Keratinocyte (primary cell): ENCODE results near the gene FAM110A.

ENCODE experiments used
- CTCF ChIP-seq, 3 experiments: IDR thresholded peaks in 1 of 3; conservative IDR thresholded peaks in 1 of 3; optimal IDR thresholded peaks in 1 of 3; 2 replicates in 2 of 3; 3 replicates in 1 of 3; pipeline versions ENCODE3 to v1.5.1; 2011; ENCODE audit warnings: low read length in 3 of 3, mild to moderate bottlenecking in 3 of 3, moderate library complexity in 2 of 3, control low read depth in 1 of 3, inconsistent platforms in 1 of 3; ENCODE audit not compliant: insufficient read depth in 2 of 3; ENCODE audit errors: extremely low read depth in 1 of 3
- EZH2 ChIP-seq: IDR thresholded peaks from one replicate; pipeline ENCODE4 v1.6.1; 2012; ENCODE audit warnings: inconsistent platforms, mild to moderate bottlenecking, low read length, moderate library complexity

GRCh38 chr20:824490-824889, 9.0 kb upstream of the FAM110A start:
- TF ChIP-seq CTCF (optimal IDR thresholded peaks at IDR 0.05 in 1 of 3, IDR thresholded peaks at IDR 0.05 in 1 of 3, conservative IDR thresholded peaks at IDR 0.05 in 1 of 3; ENCODE audit: extremely low read depth in 1 of 3, insufficient read depth in 2 of 3, low read length in 3 of 3) (no peak), EZH2 (no peak)
